Endothelial cell (in vitro differentiated cells): Measurements from ENCODE around the gene SPTLC1. TPM values are rescaled to one million over a fixed set of nuclear protein-coding genes. Genes with fewer than 3 reads are reported as not detected.

Source experiments
- DNase-seq: peaks from one replicate; pipeline ENCODE4 v3.0.0; 2021; ENCODE audit warnings: low spot score
- H3K27ac Mint-ChIP-seq: one replicate; pipeline ENCODE4 v1.8.0; 2021; ENCODE audit warnings: mixed read lengths, inconsistent platforms; ENCODE audit not compliant: unreplicated experiment
- H3K27me3 Mint-ChIP-seq: one replicate; pipeline ENCODE4 v1.8.0; 2021; ENCODE audit warnings: mild to moderate bottlenecking, moderate library complexity, mixed read lengths, inconsistent platforms; ENCODE audit not compliant: unreplicated experiment
- H3K36me3 Mint-ChIP-seq: one replicate; pipeline ENCODE4 v1.8.0; 2021; ENCODE audit warnings: mild to moderate bottlenecking, low read depth, mixed read lengths, inconsistent platforms; ENCODE audit not compliant: unreplicated experiment
- H3K4me1 Mint-ChIP-seq: one replicate; pipeline ENCODE4 v1.8.0; 2021; ENCODE audit warnings: mild to moderate bottlenecking, mixed read lengths, inconsistent platforms; ENCODE audit not compliant: unreplicated experiment
- H3K4me3 Mint-ChIP-seq: one replicate; pipeline ENCODE4 v1.8.0; 2021; ENCODE audit warnings: mild to moderate bottlenecking, mixed read lengths, inconsistent platforms; ENCODE audit not compliant: unreplicated experiment
- H3K9me3 Mint-ChIP-seq: one replicate; pipeline ENCODE4 v1.8.0; 2021; ENCODE audit warnings: mixed read lengths, inconsistent platforms; ENCODE audit not compliant: unreplicated experiment
- CTCF ChIP-seq: fragments of 200-600 bp; sonication (generic); IDR thresholded peaks from one replicate; pipeline ENCODE4 v1.5.0; 2021; ENCODE audit warnings: antibody characterized with exemption; ENCODE audit not compliant: unreplicated experiment
- total RNA-seq: library from RNA; stranded (reverse); fragmentation: NEBNext Ultra II Directional; extraction: Animal tissue kit (Norgen Biotek cat#: 25700); gene quantifications from one replicate; pipeline ENCODE4 v1.2.1, GENCODE V29; 2021; ENCODE audit not compliant: unreplicated experiment

The SPTLC1 gene
- total RNA-seq, 1 donor from 2014 or later: 69.2 TPM

GRCh38 chr9:92077888-92078287 is 37.3 kb downstream of the SPTLC1 start:
- TF ChIP-seq CTCF: no peak
- peaks cover 16% of the 10 kb centered on the region for H3K36me3 Mint-ChIP-seq
- no peaks in the 10 kb centered on the region for H3K9me3 Mint-ChIP-seq
- H3K4me1 Mint-ChIP-seq: no peaks in the 10 kb centered on the region
- DNase-seq: no peak
- no peak overlapping the region for H3K4me3 Mint-ChIP-seq
- H3K27me3 Mint-ChIP-seq: no peaks in the 10 kb centered on the region
- H3K27ac Mint-ChIP-seq: no peak overlapping the region

- peaks cover 25% of the 10 kb centered on the region for H3K36me3 Mint-ChIP-seq
- TF ChIP-seq CTCF: no peak
Measured at GRCh38 chr9:92071634-92072033, 43.6 kb downstream of the SPTLC1 start.

GRCh38 chr9:92066168-92066567 is 49.0 kb downstream of the SPTLC1 start:
- peaks cover 57% of the 10 kb centered on the region for H3K36me3 Mint-ChIP-seq

More at GRCh38 chr9:92071634-92072033, 43.6 kb downstream of the SPTLC1 start:
- Mint-ChIP-seq H3K27ac (no peak overlapping the region), H3K4me1 (no peaks in the 10 kb centered on the region), H3K4me3 (no peak overlapping the region), H3K9me3 (no peaks in the 10 kb centered on the region), H3K27me3 (no peaks in the 10 kb centered on the region)
- DNase-seq: no peak

GRCh38 chr9:92064711-92065110 is 50.5 kb downstream of the SPTLC1 start:
- H3K4me1 Mint-ChIP-seq: no peaks in the 10 kb centered on the region
- no peak for TF ChIP-seq CTCF
- peaks cover 70% of the 10 kb centered on the region for H3K36me3 Mint-ChIP-seq
- H3K4me3 Mint-ChIP-seq: no peak overlapping the region
- H3K27ac Mint-ChIP-seq: no peak overlapping the region
- H3K9me3 Mint-ChIP-seq: peaks cover 5% of the 10 kb centered on the region
- no peaks in the 10 kb centered on the region for H3K27me3 Mint-ChIP-seq
- DNase-seq: no peak

More at GRCh38 chr9:92066168-92066567, 49.0 kb downstream of the SPTLC1 start:
- no peak for TF ChIP-seq CTCF
- H3K9me3 Mint-ChIP-seq: peaks cover 5% of the 10 kb centered on the region
- no peak for DNase-seq
- H3K27ac Mint-ChIP-seq: no peak overlapping the region
- H3K27me3 Mint-ChIP-seq: no peaks in the 10 kb centered on the region
- peak overlapping the region; percentile 57 for H3K4me3 Mint-ChIP-seq
- no peaks in the 10 kb centered on the region for H3K4me1 Mint-ChIP-seq

- no peaks in the 10 kb centered on the region for H3K4me1 Mint-ChIP-seq
- H3K27me3 Mint-ChIP-seq: no peaks in the 10 kb centered on the region
- peaks cover 65% of the 10 kb centered on the region for H3K36me3 Mint-ChIP-seq
- DNase-seq: no peak
- H3K4me3 Mint-ChIP-seq: no peak overlapping the region
- TF ChIP-seq CTCF: no peak
- peaks cover 5% of the 10 kb centered on the region for H3K9me3 Mint-ChIP-seq
- no peak overlapping the region for H3K27ac Mint-ChIP-seq
Measured at GRCh38 chr9:92061184-92061583, 54.0 kb downstream of the SPTLC1 start.
